AG10803 (cell line): Measurements from ENCODE around the gene RHOBTB3.

Experiments
- DNase-seq: peaks from one replicate; pipeline ENCODE4 v3.0.0; 2010; ENCODE audit warnings: low read depth
- H3K4me3 ChIP-seq: 2 replicates; pipeline ENCODE4 v1.5.1; 2011; ENCODE audit warnings: mild to moderate bottlenecking, low read length, control low read depth
- TF ChIP-seq, protein P1 (sequence below): conservative IDR thresholded peaks from 2 replicates; pipeline ENCODE4 v1.5.1; 2011; ENCODE audit warnings: mild to moderate bottlenecking, low read length, control low read depth, inconsistent platforms

RHOBTB3 gene

DNA sequence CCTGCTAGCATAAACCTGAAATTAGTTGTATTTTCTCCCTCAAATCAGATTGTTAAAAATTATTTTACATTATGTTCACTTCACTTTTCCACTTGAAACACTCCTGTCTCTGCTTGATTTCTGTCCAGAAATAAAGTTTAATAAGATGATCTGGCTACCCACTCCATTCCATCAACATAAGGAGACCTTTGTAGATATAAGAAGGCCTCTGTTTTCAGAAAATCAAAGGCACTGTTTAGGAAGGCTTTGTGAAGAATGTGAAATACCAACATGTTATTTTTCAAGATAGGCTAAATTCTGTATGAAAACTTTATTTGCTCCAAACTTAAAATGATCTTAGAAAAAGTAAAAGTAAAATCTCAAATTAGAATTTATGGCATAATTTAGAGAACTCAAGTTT lies 15.1 kb downstream of the RHOBTB3 start:
- TF ChIP-seq, protein P1, sequence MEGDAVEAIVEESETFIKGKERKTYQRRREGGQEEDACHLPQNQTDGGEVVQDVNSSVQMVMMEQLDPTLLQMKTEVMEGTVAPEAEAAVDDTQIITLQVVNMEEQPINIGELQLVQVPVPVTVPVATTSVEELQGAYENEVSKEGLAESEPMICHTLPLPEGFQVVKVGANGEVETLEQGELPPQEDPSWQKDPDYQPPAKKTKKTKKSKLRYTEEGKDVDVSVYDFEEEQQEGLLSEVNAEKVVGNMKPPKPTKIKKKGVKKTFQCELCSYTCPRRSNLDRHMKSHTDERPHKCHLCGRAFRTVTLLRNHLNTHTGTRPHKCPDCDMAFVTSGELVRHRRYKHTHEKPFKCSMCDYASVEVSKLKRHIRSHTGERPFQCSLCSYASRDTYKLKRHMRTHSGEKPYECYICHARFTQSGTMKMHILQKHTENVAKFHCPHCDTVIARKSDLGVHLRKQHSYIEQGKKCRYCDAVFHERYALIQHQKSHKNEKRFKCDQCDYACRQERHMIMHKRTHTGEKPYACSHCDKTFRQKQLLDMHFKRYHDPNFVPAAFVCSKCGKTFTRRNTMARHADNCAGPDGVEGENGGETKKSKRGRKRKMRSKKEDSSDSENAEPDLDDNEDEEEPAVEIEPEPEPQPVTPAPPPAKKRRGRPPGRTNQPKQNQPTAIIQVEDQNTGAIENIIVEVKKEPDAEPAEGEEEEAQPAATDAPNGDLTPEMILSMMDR = no peak

DNA sequence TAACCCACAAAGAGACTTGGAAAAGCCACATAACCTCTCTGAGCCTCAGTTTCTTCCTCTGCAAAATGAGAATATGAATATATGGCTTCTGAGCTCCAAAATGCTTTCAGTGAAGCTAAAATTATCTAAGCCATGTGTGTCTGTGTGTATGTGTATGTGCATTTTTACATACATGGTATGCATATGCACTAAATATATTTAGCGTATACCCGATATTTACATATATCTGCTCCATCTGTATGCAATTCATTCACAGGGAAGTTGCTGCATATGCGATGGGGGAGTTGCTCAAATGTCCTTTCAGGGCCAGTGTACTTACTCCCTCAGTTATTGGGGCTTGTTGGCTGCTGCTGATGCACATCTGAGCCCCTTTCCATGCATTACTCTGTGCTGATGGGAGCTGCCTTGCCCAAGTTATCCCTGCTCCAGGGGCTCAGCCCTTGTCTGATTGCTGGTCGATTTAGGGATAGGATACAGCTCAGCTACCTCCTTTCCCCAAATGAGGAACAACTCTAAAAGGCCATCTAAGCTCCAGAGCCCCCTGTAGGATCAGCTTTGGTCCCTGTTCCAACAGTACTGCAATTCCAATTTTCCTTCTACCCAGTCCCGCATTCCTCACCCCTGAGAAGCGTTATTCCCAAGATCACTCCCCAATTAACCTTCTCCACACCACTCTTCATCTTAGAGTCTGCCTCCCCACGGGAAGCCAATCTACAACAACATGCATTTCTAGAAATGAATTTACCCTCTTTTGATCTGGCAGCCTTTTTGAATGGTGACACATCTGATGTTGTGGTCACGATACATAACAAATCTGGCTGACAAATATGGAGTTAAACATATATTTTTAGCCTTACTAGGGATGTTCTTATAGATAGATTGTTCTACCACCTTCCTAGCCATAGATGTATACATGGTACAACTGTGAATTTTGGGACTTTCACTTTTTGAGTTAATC lies 15.9 kb downstream of the RHOBTB3 start:
- DNase-seq = no peak
- TF ChIP-seq, protein P1 = no peak
- no peak overlapping the region for H3K4me3 ChIP-seq

More for the DNA sequence above, 15.1 kb downstream of the RHOBTB3 start:
- no peak for DNase-seq
- no peak overlapping the region for H3K4me3 ChIP-seq

DNA sequence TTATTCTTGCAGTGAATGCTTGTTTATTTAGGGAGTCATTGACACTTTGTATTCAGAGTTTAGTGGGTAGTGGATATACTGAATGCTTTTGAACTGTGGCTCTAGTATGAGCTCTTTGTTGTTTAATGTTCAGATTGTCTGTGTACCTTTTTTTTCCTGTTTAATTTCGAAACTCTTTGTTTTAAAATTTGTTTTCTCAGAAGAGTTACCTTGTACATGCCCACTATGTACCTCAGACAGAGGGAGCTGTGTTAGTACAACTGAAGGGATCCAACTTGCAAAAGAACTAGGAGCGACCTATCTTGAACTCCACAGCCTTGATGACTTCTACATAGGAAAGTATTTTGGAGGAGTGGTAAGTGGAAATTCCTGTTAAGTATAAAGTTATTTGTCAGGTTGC lies 17.0 kb downstream of the RHOBTB3 start:
- no peak overlapping the region for H3K4me3 ChIP-seq
- TF ChIP-seq, protein P1 = no peak

DNA sequence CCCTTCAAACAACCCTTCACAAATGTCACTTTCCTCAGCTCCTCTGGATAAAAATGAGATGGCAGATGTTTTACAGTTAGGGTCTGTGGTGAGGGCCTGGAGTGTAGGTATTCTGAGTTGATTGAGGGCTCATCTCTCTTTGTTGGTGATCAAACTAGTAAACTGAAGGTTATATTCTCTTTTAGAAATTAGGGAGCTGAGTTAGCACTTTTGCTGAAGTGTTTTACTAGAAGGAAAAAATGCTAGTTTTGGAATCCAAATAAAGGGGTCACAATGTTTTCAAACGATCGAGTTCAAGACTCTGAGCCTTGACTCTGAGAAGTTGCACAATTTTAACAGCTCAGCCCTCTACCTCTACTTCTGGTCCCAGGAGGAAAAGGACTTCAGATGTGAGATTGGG lies 23.4 kb downstream of the RHOBTB3 start:
- TF ChIP-seq, protein P1 = no peak
- no peak overlapping the region for H3K4me3 ChIP-seq
- no peak for DNase-seq

More for the DNA sequence above, 17.0 kb downstream of the RHOBTB3 start:
- DNase-seq = no peak

DNA sequence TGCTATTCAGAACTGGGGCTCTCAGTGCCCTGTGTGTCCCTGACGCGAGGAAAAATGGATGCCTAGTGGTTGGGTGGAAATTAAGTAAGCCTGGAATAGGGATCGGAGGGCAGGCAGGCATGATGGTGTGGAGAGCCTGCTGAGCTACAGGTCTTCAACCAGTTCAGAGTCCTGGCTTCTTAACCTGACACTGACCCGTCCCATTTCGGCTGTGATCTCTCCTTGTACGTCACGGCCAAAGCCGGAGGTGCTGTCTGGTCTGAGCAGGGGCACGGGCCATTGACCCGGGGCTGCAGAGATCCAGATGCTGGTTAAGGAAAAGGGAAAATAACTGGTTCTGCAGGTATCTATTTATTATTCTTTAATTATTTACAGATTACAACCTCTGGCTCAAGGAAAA lies 27.9 kb downstream of the RHOBTB3 start:
- DNase-seq = no peak
- no peak overlapping the region for H3K4me3 ChIP-seq
- TF ChIP-seq, protein P1 = no peak

DNA sequence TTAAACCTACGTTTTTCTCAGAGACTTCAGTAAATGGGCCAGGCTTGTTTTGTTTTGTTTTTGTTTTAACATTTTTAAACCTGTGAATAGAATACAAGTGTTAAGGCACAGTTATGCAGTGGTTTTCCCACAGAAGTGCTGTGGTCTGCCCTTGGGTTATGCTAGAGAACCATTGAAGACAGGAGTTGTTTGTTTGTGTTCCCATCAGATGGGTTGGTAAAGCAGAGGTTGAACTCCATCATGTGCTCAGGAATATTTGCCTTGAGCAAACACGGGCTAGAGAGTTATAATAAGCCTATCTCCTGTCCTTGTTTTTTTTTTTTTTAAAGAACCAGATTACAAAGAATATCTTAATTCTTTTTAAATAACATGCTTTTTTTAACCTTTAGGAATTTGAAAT lies 28.5 kb downstream of the RHOBTB3 start:
- DNase-seq = peak; percentile 87
- H3K4me3 ChIP-seq = no peak overlapping the region
- TF ChIP-seq, protein P1 = no peak
